ENCODE results near the gene ATP8A2. TPM values are rescaled to one million over a fixed set of nuclear protein-coding genes. Genes with fewer than 3 reads are reported as not detected.

Gene ATP8A2
- total RNA-seq, 1 experiment from 2014 or later = not detected

DNA sequence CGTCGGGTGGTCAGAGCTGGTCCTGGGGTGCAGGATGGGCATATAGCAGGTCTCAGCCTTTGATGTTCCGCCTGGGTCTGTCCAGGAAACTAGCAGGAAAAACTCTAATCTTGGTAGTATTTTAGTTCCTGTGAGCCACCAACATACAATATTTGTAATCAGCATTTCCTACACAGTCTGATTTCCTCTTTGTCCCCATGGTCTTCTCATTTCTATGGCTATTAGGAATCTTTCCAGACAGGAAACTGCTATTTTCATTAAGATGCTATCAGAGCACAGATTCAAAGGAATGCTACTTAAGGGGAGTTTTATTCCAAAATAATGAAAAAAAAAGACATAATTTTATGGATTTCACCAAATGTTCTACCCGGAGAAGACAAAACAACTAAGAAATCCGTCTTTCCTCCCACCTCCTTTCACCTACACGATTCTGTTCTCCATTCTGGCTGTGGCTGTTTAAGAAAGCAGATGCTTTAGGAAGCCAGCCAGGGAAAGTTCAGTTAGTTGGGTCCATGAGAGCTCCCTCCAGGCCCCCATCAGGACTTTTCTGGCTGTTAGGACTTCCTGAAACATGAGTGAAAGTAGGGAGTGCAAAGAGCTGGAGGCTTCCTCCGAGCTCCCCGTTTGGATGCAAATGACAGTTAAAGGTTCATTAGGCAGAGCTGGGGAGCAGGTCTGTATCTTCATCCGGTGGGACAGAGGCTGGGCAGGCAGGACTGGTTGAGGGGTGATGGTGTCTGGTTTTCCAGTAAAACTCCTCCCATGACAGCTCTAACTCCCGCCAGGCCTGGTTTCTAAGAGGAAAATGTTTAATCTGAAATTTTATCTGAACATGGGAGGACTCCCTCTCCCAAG lies 643.7 kb downstream of the ATP8A2 start:
- TF ChIP-seq TCF7L2 (IDR thresholded peaks at IDR 0.05; ENCODE audit: low read depth, low read length) (no peak), POLR2AphosphoS5 (IDR thresholded peaks at IDR 0.05; ENCODE audit: low read depth, low read length) (no peak), SIN3A (IDR thresholded peaks at IDR 0.05; ENCODE audit: borderline replicate concordance, insufficient read depth, low read depth, low read length) (no peak)
- TF ChIP-seq, protein P1, sequence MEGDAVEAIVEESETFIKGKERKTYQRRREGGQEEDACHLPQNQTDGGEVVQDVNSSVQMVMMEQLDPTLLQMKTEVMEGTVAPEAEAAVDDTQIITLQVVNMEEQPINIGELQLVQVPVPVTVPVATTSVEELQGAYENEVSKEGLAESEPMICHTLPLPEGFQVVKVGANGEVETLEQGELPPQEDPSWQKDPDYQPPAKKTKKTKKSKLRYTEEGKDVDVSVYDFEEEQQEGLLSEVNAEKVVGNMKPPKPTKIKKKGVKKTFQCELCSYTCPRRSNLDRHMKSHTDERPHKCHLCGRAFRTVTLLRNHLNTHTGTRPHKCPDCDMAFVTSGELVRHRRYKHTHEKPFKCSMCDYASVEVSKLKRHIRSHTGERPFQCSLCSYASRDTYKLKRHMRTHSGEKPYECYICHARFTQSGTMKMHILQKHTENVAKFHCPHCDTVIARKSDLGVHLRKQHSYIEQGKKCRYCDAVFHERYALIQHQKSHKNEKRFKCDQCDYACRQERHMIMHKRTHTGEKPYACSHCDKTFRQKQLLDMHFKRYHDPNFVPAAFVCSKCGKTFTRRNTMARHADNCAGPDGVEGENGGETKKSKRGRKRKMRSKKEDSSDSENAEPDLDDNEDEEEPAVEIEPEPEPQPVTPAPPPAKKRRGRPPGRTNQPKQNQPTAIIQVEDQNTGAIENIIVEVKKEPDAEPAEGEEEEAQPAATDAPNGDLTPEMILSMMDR (IDR thresholded peaks at IDR 0.05) = no peak
- TF ChIP-seq, protein P2, sequence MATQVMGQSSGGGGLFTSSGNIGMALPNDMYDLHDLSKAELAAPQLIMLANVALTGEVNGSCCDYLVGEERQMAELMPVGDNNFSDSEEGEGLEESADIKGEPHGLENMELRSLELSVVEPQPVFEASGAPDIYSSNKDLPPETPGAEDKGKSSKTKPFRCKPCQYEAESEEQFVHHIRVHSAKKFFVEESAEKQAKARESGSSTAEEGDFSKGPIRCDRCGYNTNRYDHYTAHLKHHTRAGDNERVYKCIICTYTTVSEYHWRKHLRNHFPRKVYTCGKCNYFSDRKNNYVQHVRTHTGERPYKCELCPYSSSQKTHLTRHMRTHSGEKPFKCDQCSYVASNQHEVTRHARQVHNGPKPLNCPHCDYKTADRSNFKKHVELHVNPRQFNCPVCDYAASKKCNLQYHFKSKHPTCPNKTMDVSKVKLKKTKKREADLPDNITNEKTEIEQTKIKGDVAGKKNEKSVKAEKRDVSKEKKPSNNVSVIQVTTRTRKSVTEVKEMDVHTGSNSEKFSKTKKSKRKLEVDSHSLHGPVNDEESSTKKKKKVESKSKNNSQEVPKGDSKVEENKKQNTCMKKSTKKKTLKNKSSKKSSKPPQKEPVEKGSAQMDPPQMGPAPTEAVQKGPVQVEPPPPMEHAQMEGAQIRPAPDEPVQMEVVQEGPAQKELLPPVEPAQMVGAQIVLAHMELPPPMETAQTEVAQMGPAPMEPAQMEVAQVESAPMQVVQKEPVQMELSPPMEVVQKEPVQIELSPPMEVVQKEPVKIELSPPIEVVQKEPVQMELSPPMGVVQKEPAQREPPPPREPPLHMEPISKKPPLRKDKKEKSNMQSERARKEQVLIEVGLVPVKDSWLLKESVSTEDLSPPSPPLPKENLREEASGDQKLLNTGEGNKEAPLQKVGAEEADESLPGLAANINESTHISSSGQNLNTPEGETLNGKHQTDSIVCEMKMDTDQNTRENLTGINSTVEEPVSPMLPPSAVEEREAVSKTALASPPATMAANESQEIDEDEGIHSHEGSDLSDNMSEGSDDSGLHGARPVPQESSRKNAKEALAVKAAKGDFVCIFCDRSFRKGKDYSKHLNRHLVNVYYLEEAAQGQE (IDR thresholded peaks at IDR 0.05; ENCODE audit: insufficient read depth in 1 of 2, low read depth in 2 of 2, low read length in 1 of 2) = no peak
- no peak overlapping the region for H3K4me3 ChIP-seq (ENCODE audit: low read depth in 2 of 2, low read length in 2 of 2)
- H3K36me3 ChIP-seq (ENCODE audit: control insufficient read depth, insufficient read depth, low read length) = no peaks in the 10 kb centered on the region
- H3K9me3 ChIP-seq (ENCODE audit: control insufficient read depth, insufficient read depth, low read depth, low read length) = no peaks in the 10 kb centered on the region
- intact Hi-C loops (cut with micrococcal nuclease; ENCODE audit: unreplicated experiment) = no loop called here
- no peaks in the 10 kb centered on the region for H3K27me3 ChIP-seq (ENCODE audit: control insufficient read depth, insufficient read depth, low read length)
- BruUV-seq (replicated peaks) = no TSS peak
- in situ Hi-C loops (cut with HindIII; ENCODE audit: low pct_unique_long_range_greater_than_20kb, low sequenced_read_pairs) = no loop called here
- ATAC-seq = no peak
- H3K4me1 ChIP-seq (ENCODE audit: control insufficient read depth, insufficient read depth, low read length) = no peaks in the 10 kb centered on the region
- DNase-seq (ENCODE audit: low read depth, low spot score) = no peak
- H3K27ac ChIP-seq (ENCODE audit: low read length) = no peak overlapping the region
- ChIA-PET POLR2A (no interaction called here), CTCF (no interaction called here)

DNA sequence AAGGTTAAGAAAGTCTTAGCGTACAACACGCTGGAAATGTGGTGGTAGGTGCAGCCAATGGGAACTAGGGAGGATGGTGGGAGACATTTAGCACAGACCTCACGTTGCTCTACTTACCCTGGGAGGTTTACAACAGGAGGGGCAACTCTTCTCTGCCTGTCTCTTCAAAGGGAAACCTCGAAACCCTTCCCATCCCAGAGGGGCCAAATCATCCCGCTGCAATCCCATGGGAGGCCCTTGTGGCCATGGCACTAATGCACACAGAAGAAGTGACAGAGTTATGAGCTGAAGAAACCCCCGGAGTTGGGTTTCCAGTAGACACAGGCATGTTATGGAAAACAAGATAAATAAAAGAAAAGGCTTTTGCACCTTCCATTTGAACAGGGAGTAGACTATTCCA lies 644.4 kb downstream of the ATP8A2 start:
- ATAC-seq = no peak
- POLR2A ChIA-PET = no interaction called here
- TF ChIP-seq, protein P1 (IDR thresholded peaks at IDR 0.05) = no peak
- TF ChIP-seq POLR2AphosphoS5 (IDR thresholded peaks at IDR 0.05; ENCODE audit: low read depth, low read length) = no peak
- no peak for TF ChIP-seq TCF7L2 (IDR thresholded peaks at IDR 0.05; ENCODE audit: low read depth, low read length)
- TF ChIP-seq, protein P2 (IDR thresholded peaks at IDR 0.05; ENCODE audit: insufficient read depth in 1 of 2, low read depth in 2 of 2, low read length in 1 of 2) = no peak
- no peak for TF ChIP-seq SIN3A (IDR thresholded peaks at IDR 0.05; ENCODE audit: borderline replicate concordance, insufficient read depth, low read depth, low read length)
- intact Hi-C loops (cut with micrococcal nuclease; ENCODE audit: unreplicated experiment) (no loop called here), in situ Hi-C loops (cut with HindIII; ENCODE audit: low pct_unique_long_range_greater_than_20kb, low sequenced_read_pairs) (no loop called here)
- CTCF ChIA-PET = no interaction called here
- Histone ChIP-seq H3K27ac (ENCODE audit: low read length) (no peak overlapping the region), H3K36me3 (ENCODE audit: control insufficient read depth, insufficient read depth, low read length) (no peaks in the 10 kb centered on the region), H3K4me3 (ENCODE audit: low read depth in 2 of 2, low read length in 2 of 2) (no peak overlapping the region), H3K9me3 (ENCODE audit: control insufficient read depth, insufficient read depth, low read depth, low read length) (no peaks in the 10 kb centered on the region), H3K27me3 (ENCODE audit: control insufficient read depth, insufficient read depth, low read length) (no peaks in the 10 kb centered on the region), H3K4me1 (ENCODE audit: control insufficient read depth, insufficient read depth, low read length) (no peaks in the 10 kb centered on the region)
- DNase-seq (ENCODE audit: low read depth, low spot score) = no peak
- no TSS peak for BruUV-seq (replicated peaks)

Data from Panc1 (cell line).